Measurements from ENCODE around the gene PKNOX2. TPM values are rescaled to one million over a fixed set of nuclear protein-coding genes. Genes with fewer than 3 reads are reported as not detected.

Gene PKNOX2
- total and polyA plus RNA-seq, 2 donors = 4.7 to 6.5 TPM

DNA sequence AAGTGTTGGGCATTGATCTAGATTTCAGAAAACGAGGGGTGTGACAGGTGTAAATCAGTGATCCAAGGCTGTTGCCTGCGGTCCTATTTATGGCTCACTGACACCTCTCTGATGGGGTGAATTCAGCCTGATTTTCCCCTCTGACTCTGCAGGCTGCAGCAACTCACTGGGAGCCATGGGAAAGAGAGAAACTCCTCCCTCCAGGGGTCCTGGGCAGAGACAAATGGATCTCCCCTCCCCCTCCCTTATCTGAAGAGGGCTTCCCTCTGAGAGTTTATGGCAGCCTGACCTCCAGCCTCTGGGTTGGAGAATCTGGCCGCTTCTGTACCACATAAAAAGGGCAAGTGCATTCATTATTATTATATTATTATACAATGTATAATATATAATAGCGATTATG, 1.8 kb upstream of the PKNOX2 start:
- no peaks in the 10 kb centered on the region for H3K4me1 ChIP-seq (ENCODE audit: insufficient read depth)
- no peak for DNase-seq (ENCODE audit: extremely low spot score)
- H3K4me3 ChIP-seq (ENCODE audit: low read depth, low read length) = no peak overlapping the region
- H3K27ac ChIP-seq (ENCODE audit: low read depth) = no peak overlapping the region
- 86% methylated on average over 4 of the region's 4 CpGs for WGBS
- no peaks in the 10 kb centered on the region for H3K36me3 ChIP-seq (ENCODE audit: insufficient read depth)

DNA sequence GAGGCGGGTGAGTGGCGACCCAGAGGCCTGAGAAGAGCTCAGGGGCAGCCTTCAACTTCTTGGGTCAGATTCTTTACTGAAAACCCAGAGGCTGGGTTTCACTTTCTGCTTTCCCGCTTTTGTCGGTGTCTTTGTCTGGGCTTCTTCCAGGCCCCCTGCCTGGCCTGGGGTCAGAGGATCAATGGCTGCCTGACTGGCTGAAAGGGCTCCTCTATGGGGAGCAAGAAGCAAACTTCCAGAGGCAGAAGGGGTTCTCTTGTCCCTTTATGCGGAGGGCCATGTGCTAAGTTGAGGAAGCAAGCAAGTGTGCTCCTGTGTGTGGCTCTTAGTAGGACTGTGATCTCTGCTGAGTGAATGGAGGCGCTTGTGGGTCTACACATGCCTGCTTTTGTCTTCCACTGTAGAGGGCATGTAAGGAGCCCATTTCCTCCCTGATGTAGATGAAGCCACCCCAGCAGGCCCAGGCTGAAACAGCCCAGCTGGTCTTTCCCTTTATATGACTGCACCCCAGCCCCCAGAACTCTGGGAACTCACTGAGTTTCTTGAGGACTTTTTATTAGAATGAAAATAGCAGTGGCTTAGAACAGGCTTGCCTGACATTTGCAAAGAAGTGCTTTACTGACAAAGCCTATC, 1.0 kb upstream of the PKNOX2 start:
- Histone ChIP-seq H3K36me3 (ENCODE audit: insufficient read depth) (no peaks in the 10 kb centered on the region), H3K4me3 (ENCODE audit: low read depth, low read length) (no peak overlapping the region), H3K4me1 (ENCODE audit: insufficient read depth) (no peaks in the 10 kb centered on the region), H3K27ac (ENCODE audit: low read depth) (no peak overlapping the region)
- 85% methylated on average over 6 of the region's 6 CpGs for WGBS
- no peak for DNase-seq (ENCODE audit: extremely low spot score)

DNA sequence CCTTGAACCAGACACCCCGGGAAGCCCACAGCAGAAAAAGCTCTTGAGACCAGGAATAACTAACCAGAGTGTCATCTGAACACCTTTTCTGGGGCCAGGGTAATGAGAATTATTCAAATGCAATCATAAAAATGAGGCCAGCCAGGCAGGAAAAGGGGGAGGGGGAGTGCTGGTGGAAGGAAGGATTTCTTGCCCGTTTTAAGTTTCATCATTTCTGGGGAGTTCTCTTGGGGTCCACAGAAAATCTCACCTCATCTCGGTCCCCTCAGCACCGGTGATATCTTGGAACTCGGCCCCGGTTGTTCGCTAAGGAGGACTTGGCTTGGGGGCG, 495 bp upstream of the PKNOX2 start:
- Histone ChIP-seq H3K27ac (ENCODE audit: low read depth) (peak overlapping the region; percentile 41), H3K36me3 (ENCODE audit: insufficient read depth) (no peaks in the 10 kb centered on the region), H3K4me3 (ENCODE audit: low read depth, low read length) (peak overlapping the region; percentile 73), H3K4me1 (ENCODE audit: insufficient read depth) (no peaks in the 10 kb centered on the region)
- 11% methylated on average over 8 of the region's 8 CpGs for WGBS
- no peak for DNase-seq (ENCODE audit: extremely low spot score)

DNA sequence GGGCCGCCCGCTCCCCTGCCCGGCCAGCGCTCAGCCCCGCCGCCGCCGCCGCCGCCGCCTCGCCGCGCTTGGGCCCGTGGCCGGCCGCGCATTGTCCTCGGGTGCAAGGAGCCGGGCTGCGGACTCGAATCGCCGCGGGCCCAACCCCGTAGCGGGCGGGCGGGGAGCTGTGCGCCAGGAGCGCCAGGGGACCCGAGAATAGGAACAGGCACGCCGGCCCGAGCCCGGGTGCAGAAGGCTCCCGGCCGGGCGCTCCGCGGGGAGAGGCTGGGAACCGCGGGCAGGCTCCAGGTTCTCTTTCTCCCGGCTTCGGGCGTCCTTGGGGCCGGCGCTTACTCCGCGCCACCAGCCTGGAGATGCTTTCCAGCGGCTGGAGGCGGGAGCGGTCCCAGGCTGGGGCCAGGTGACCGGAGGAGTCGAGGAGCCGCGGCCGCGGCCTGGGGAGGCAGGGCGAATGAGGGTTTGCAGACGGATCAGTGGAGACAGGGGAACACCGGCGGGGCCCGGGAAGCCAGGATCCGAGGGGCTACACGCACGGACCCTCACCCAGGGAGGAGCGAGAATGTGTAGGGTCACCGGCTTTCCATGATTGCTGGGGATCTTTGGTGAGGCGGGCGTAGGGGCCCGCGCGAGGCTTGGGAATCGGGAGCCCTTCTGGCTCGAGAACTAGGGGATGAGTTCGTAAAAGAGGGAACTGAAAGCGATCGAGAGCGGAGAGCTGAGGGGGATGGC, 726 bp downstream of the PKNOX2 start:
- under 1% methylated on average over 80 of the region's 80 CpGs for WGBS
- Histone ChIP-seq H3K4me3 (ENCODE audit: low read depth, low read length) (peak overlapping the region; percentile 73), H3K4me1 (ENCODE audit: insufficient read depth) (no peaks in the 10 kb centered on the region), H3K36me3 (ENCODE audit: insufficient read depth) (no peaks in the 10 kb centered on the region), H3K27ac (ENCODE audit: low read depth) (peak overlapping the region; percentile 91)
- no peak for DNase-seq (ENCODE audit: extremely low spot score)

GRCh38 chr11:125165843-125166763, 1.6 kb downstream of the PKNOX2 start:
- peak overlapping the region; percentile 91 for H3K27ac ChIP-seq (ENCODE audit: low read depth)
- DNase-seq (ENCODE audit: extremely low spot score) = no peak
- no peaks in the 10 kb centered on the region for H3K36me3 ChIP-seq (ENCODE audit: insufficient read depth)
- peak overlapping the region; percentile 73 for H3K4me3 ChIP-seq (ENCODE audit: low read depth, low read length)
- 4% methylated on average over 66 of the region's 66 CpGs for WGBS
- H3K4me1 ChIP-seq (ENCODE audit: insufficient read depth) = no peaks in the 10 kb centered on the region

DNA sequence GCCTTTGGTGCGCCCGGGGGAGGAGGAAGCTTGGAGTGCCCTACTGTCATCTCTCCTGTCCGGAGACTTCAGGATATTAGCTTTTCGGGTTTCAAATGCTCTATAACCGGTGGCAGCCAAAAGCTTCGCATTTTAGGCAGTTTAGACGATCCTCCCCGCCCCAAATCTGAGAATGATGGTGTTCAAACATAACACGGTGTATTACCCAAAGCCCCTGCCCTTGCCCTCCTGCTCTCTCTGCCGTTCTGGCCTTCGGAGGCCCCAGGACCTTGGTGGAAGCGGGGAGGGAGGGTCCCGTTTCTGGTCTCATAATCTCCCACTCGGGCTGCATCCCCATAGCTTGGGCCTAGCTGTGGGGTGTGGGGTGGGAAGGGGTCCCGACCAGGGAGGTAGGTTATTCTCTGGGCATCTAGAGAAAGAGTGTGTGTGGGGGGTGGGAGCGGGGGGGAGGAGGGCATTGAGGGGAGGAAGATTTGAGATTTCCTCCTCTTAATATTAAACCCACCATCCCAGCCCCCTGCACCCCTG, 2.3 kb downstream of the PKNOX2 start:
- Histone ChIP-seq H3K4me3 (ENCODE audit: low read depth, low read length) (peak overlapping the region; percentile 73), H3K27ac (ENCODE audit: low read depth) (peak overlapping the region; percentile 69), H3K4me1 (ENCODE audit: insufficient read depth) (no peaks in the 10 kb centered on the region), H3K36me3 (ENCODE audit: insufficient read depth) (no peaks in the 10 kb centered on the region)
- WGBS = 14% methylated on average over 16 of the region's 16 CpGs
- no peak for DNase-seq (ENCODE audit: extremely low spot score)

DNA sequence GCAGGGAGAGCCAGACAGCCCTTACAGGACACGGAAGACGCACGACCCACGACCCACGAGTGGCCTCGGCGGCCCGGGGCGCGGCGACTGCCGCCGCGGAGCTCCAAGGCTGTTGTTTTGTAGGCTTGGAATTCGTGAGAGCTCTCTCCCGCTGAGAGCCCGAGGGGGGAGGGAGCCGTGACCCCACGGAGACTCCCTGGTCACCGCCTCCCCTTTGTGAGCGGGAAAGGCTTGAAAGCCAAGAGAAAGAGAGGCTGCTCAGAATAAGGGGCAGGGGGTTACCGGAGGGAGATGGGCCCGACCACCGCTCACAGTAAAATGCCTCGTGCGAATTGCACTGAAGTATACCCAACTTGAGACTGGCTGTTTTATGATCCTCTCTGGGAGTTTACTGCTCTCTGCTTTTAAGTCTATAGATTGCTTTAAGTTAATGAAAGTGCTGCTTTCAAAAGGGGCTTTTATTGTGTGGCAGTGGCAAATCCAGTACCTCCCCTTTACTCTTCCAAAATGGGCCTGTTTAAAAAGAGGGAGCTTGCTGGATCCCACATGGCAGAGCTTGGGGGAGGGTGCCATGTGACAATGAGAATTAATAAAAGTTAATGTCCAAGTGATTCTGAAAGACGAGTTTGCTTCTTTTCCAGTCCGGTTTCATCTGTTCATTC, 2.9 kb downstream of the PKNOX2 start:
- H3K27ac ChIP-seq (ENCODE audit: low read depth) = peak overlapping the region; percentile 69
- WGBS = 20% methylated on average over 28 of the region's 28 CpGs
- DNase-seq (ENCODE audit: extremely low spot score) = no peak
- no peaks in the 10 kb centered on the region for H3K36me3 ChIP-seq (ENCODE audit: insufficient read depth)
- no peaks in the 10 kb centered on the region for H3K4me1 ChIP-seq (ENCODE audit: insufficient read depth)
- H3K4me3 ChIP-seq (ENCODE audit: low read depth, low read length) = peak overlapping the region; percentile 73

DNA sequence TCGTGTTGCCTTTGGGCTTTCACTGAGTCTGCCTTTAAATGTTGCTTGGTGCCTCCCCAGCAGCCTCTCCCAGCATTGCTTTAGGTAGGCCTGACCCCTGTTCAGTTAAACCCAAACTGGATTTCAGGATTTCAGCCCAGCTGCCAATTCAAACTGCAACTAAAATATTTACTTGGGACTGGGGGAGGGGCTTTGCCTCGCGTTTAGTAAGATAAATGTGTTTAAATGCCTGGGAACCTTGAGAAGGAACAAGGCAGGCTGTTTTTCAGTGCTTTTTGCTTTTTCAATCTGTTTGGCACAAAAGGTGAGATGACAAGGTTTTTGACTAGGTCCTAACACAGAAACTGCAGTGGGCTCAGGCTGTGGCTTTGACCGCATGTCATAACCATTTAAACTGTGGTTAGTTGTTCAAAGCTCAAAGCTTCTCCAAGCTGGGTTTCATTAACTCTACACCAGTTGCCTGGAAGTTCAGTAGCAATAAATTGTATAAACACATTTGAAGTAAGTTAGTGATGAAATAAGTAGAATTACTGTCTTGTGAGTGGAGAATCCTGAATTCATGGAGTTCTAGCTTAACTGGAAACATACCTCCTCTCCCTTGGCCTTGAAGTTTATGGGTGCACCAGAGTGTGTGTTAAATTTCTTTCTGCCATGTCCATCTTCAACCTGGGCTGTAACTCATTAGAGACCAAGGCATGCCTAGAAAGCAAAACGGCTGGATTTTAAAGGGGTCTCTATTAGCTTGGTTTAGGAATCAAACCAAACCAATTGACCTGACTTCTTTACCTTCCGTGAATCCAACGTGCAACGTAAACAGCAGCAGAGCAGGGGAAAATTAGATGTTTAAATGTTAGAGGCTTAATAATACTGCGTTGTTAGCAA, 3.6 kb downstream of the PKNOX2 start:
- H3K36me3 ChIP-seq (ENCODE audit: insufficient read depth) = no peaks in the 10 kb centered on the region
- 44% methylated on average over 9 of the region's 9 CpGs for WGBS
- H3K27ac ChIP-seq (ENCODE audit: low read depth) = no peak overlapping the region
- no peaks in the 10 kb centered on the region for H3K4me1 ChIP-seq (ENCODE audit: insufficient read depth)
- H3K4me3 ChIP-seq (ENCODE audit: low read depth, low read length) = no peak overlapping the region
- DNase-seq (ENCODE audit: extremely low spot score) = no peak

GRCh38 chr11:125168918-125169456, 4.4 kb downstream of the PKNOX2 start:
- Histone ChIP-seq H3K4me3 (ENCODE audit: low read depth, low read length) (no peak overlapping the region), H3K27ac (ENCODE audit: low read depth) (no peak overlapping the region), H3K36me3 (ENCODE audit: insufficient read depth) (no peaks in the 10 kb centered on the region), H3K4me1 (ENCODE audit: insufficient read depth) (no peaks in the 10 kb centered on the region)
- 31% methylated on average over 14 of the region's 14 CpGs for WGBS
- no peak for DNase-seq (ENCODE audit: extremely low spot score)

GRCh38 chr11:125170001-125170509, 5.5 kb downstream of the PKNOX2 start:
- 46% methylated on average over 9 of the region's 9 CpGs for WGBS
- H3K4me1 ChIP-seq (ENCODE audit: insufficient read depth) = no peaks in the 10 kb centered on the region
- no peak for DNase-seq (ENCODE audit: extremely low spot score)
- no peaks in the 10 kb centered on the region for H3K36me3 ChIP-seq (ENCODE audit: insufficient read depth)
- no peak overlapping the region for H3K4me3 ChIP-seq (ENCODE audit: low read depth, low read length)
- H3K27ac ChIP-seq (ENCODE audit: low read depth) = peak overlapping the region; percentile 41

DNA sequence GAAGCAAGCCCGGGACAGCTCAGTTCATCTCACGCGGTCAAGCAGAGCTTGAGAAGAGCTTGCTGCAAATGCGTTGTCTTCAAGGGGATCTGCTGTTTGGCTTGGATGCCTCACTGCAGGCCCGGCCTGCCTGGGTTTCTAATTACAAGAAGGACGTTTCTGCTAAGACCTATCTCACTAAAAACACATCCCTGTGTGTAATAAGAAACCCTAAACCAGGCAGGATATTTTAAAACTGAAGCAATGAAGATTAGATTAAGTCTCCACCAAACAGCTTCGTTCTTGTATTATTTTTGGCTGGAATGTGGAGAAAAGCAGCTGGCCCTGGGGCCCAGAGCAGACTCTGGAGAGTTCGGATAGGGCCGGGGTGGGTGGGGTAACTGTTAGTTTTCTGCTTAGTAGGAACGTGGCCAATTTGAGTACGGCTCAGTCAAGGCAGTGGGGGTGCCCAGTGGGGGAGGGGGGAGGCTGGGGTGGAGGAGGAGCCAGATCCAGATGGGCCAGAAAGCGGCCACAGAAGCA, 6.0 kb downstream of the PKNOX2 start:
- peak; percentile 81 for DNase-seq (ENCODE audit: extremely low spot score)
- Histone ChIP-seq H3K36me3 (ENCODE audit: insufficient read depth) (no peaks in the 10 kb centered on the region), H3K27ac (ENCODE audit: low read depth) (peak overlapping the region; percentile 41), H3K4me1 (ENCODE audit: insufficient read depth) (no peaks in the 10 kb centered on the region), H3K4me3 (ENCODE audit: low read depth, low read length) (no peak overlapping the region)
- 22% methylated on average over 12 of the region's 12 CpGs for WGBS

DNA sequence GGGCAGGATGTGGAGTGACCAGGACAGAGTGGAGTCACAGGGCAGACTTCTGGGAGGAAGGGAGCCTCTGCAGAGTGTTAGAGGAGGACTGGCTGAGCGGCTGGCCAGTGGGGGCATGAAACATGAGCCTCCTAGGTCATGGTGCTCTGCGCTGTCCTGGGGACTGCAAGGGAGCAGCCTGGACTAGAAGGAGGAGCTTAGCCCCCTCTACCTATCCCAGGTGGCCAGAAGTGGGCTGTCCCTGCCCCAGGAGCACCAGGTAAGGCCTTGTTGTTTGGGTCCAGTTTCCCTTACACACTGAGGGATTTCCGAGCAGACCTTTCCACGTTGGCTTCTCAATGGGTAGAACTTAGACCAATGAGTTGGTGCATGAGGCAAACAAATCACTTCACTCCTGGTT, 7.4 kb downstream of the PKNOX2 start:
- Histone ChIP-seq H3K27ac (ENCODE audit: low read depth) (no peak overlapping the region), H3K36me3 (ENCODE audit: insufficient read depth) (no peaks in the 10 kb centered on the region), H3K4me3 (ENCODE audit: low read depth, low read length) (no peak overlapping the region), H3K4me1 (ENCODE audit: insufficient read depth) (no peaks in the 10 kb centered on the region)
- WGBS = 97% methylated on average over 4 of the region's 4 CpGs
- DNase-seq (ENCODE audit: extremely low spot score) = no peak
